ENCODE measurements around the gene CNBD2.
"Not testable (repeated sequence)": the region's sequence is repeated elsewhere in the genome, so short reads cannot be mapped to it uniquely, and the experiment has no call there.

Gene CNBD2

GRCh38 chr20:36015806-36016403 is 47.5 kb downstream of the CNBD2 start:
- Histone ChIP-seq H3K18ac (ENCODE audit: low read length) (no peak overlapping the region), H2BK120ac (ENCODE audit: low read depth, low read length) (no peak overlapping the region), H3K4me3 (ENCODE audit: low read length) (no peak overlapping the region), H3K36me3 (ENCODE audit: control insufficient read depth, insufficient read depth, low read length) (no peaks in the 10 kb centered on the region), H3K79me2 (ENCODE audit: control insufficient read depth, insufficient read depth, low read length) (no peaks in the 10 kb centered on the region), H2BK15ac (replicated peaks; ENCODE audit: low read depth) (no peak overlapping the region), H3K4me1 (ENCODE audit: control insufficient read depth, low read depth, low read length) (peaks cover 2% of the 10 kb centered on the region), H3K9ac (ENCODE audit: low read length) (no peak overlapping the region), H3K79me1 (ENCODE audit: low read length) (no peaks in the 10 kb centered on the region), H3K27ac (ENCODE audit: low read depth, low read length) (no peak overlapping the region), H4K5ac (ENCODE audit: low read length) (no peak overlapping the region), H3K56ac (ENCODE audit: low read length) (no peak overlapping the region), H3K27me3 (ENCODE audit: insufficient read depth, low read length, poor library complexity) (no peaks in the 10 kb centered on the region), H4K8ac (ENCODE audit: low read depth, low read length) (no peak overlapping the region), H3K23ac (ENCODE audit: low read length) (no peak overlapping the region), H3K4ac (ENCODE audit: low read depth, low read length) (no peak overlapping the region), H2BK5ac (ENCODE audit: low read length) (no peak overlapping the region), H3K4me2 (ENCODE audit: low read length) (no peak overlapping the region), H2AK5ac (ENCODE audit: low read length) (no peak overlapping the region)
- WGBS (ENCODE audit: extremely low coverage, insufficient coverage, low lambda C conversion rate) = no CpG with 5 or more reads among the region's 1 CpG
- DNase-seq = no peak

GRCh38 chr20:36017048-36017951 is 48.9 kb downstream of the CNBD2 start:
- H3K23ac ChIP-seq (ENCODE audit: low read length) = no peak overlapping the region
- no peak overlapping the region for H3K4me3 ChIP-seq (ENCODE audit: low read length)
- no peak overlapping the region for H3K18ac ChIP-seq (ENCODE audit: low read length)
- no peak overlapping the region for H4K5ac ChIP-seq (ENCODE audit: low read length)
- no peaks in the 10 kb centered on the region for H3K79me1 ChIP-seq (ENCODE audit: low read length)
- H3K36me3 ChIP-seq (ENCODE audit: control insufficient read depth, insufficient read depth, low read length) = no peaks in the 10 kb centered on the region
- no peak overlapping the region for H2AK5ac ChIP-seq (ENCODE audit: low read length)
- DNase-seq = no peak
- no peak overlapping the region for H3K9ac ChIP-seq (ENCODE audit: low read length)
- H3K4me2 ChIP-seq (ENCODE audit: low read length) = no peak overlapping the region
- no peak overlapping the region for H2BK5ac ChIP-seq (ENCODE audit: low read length)
- no peak overlapping the region for H3K4ac ChIP-seq (ENCODE audit: low read depth, low read length)
- no CpG with 5 or more reads among the region's 11 CpGs for WGBS (ENCODE audit: extremely low coverage, insufficient coverage, low lambda C conversion rate)
- H2BK120ac ChIP-seq (ENCODE audit: low read depth, low read length) = no peak overlapping the region
- H3K27ac ChIP-seq (ENCODE audit: low read depth, low read length) = no peak overlapping the region
- H3K27me3 ChIP-seq (ENCODE audit: insufficient read depth, low read length, poor library complexity) = no peaks in the 10 kb centered on the region
- H3K79me2 ChIP-seq (ENCODE audit: control insufficient read depth, insufficient read depth, low read length) = no peaks in the 10 kb centered on the region
- no peak overlapping the region for H4K8ac ChIP-seq (ENCODE audit: low read depth, low read length)
- H2BK15ac ChIP-seq (replicated peaks; ENCODE audit: low read depth) = no peak overlapping the region
- H3K56ac ChIP-seq (ENCODE audit: low read length) = no peak overlapping the region
- no peaks in the 10 kb centered on the region for H3K4me1 ChIP-seq (ENCODE audit: control insufficient read depth, low read depth, low read length)

DNA sequence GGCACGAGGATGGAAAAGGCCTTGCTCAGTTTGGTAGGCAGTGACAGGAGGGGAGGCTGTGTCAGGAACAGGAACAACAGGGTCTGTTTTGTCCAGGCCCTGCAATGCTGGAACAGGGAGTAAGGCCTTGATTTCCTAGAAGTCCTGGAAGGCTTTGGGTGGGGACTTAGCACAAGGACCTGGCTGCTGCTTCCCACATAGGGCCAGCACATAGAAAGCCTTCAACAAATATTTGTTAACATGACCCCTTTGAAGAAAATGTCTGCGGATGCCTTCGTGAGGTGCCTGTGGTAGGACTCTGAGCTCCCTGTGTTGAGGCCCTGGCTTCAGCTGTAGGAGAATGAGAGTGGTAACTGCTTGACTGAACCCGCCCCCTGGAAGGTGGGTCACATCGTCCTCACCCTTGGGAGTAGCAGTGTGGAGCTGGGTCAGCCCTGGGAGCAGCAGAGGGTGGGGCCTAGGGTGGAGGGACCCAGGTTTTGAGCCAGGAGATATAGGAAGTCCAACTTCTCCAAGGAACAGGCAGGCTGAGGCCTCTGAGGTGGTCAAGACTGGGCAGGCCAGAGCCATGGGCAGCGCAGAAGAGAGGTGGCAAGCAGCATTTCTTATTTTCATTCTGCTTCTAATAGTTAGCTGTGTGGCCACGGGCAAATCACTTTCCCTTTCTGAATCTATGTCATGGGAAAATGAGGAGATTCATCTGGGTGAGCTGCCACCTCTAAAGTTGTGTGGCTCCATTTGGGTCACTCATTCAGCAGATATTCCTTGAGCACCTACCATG is 50.0 kb downstream of the CNBD2 start:
- no peak overlapping the region for H3K27ac ChIP-seq (ENCODE audit: low read depth, low read length)
- no peak overlapping the region for H3K4me2 ChIP-seq (ENCODE audit: low read length)
- H3K79me2 ChIP-seq (ENCODE audit: control insufficient read depth, insufficient read depth, low read length) = no peaks in the 10 kb centered on the region
- H2BK120ac ChIP-seq (ENCODE audit: low read depth, low read length) = no peak overlapping the region
- H2BK15ac ChIP-seq (replicated peaks; ENCODE audit: low read depth) = no peak overlapping the region
- no peak overlapping the region for H3K23ac ChIP-seq (ENCODE audit: low read length)
- no peak overlapping the region for H4K5ac ChIP-seq (ENCODE audit: low read length)
- no peak overlapping the region for H3K56ac ChIP-seq (ENCODE audit: low read length)
- H3K4me3 ChIP-seq (ENCODE audit: low read length) = no peak overlapping the region
- no CpG with 5 or more reads among the region's 7 CpGs for WGBS (ENCODE audit: extremely low coverage, insufficient coverage, low lambda C conversion rate)
- no peak overlapping the region for H3K18ac ChIP-seq (ENCODE audit: low read length)
- no peaks in the 10 kb centered on the region for H3K36me3 ChIP-seq (ENCODE audit: control insufficient read depth, insufficient read depth, low read length)
- no peaks in the 10 kb centered on the region for H3K79me1 ChIP-seq (ENCODE audit: low read length)
- no peak overlapping the region for H3K4ac ChIP-seq (ENCODE audit: low read depth, low read length)
- no peak overlapping the region for H4K8ac ChIP-seq (ENCODE audit: low read depth, low read length)
- no peak overlapping the region for H2AK5ac ChIP-seq (ENCODE audit: low read length)
- no peak for DNase-seq
- no peak overlapping the region for H3K9ac ChIP-seq (ENCODE audit: low read length)
- H2BK5ac ChIP-seq (ENCODE audit: low read length) = no peak overlapping the region
- H3K27me3 ChIP-seq (ENCODE audit: insufficient read depth, low read length, poor library complexity) = no peaks in the 10 kb centered on the region
- H3K4me1 ChIP-seq (ENCODE audit: control insufficient read depth, low read depth, low read length) = no peaks in the 10 kb centered on the region

- not testable (repeated sequence) for H3K27ac ChIP-seq (ENCODE audit: low read depth, low read length); H2AK5ac ChIP-seq (ENCODE audit: low read length); H3K9ac ChIP-seq (ENCODE audit: low read length); H3K79me2 ChIP-seq (ENCODE audit: control insufficient read depth, insufficient read depth, low read length); DNase-seq; H3K27me3 ChIP-seq (ENCODE audit: insufficient read depth, low read length, poor library complexity); H2BK15ac ChIP-seq (replicated peaks; ENCODE audit: low read depth); H3K36me3 ChIP-seq (ENCODE audit: control insufficient read depth, insufficient read depth, low read length); H3K23ac ChIP-seq (ENCODE audit: low read length); H3K56ac ChIP-seq (ENCODE audit: low read length); H3K4me3 ChIP-seq (ENCODE audit: low read length); H3K4me2 ChIP-seq (ENCODE audit: low read length); H2BK120ac ChIP-seq (ENCODE audit: low read depth, low read length); H3K79me1 ChIP-seq (ENCODE audit: low read length); H4K8ac ChIP-seq (ENCODE audit: low read depth, low read length); H4K5ac ChIP-seq (ENCODE audit: low read length); H3K4ac ChIP-seq (ENCODE audit: low read depth, low read length); H3K4me1 ChIP-seq (ENCODE audit: control insufficient read depth, low read depth, low read length); H2BK5ac ChIP-seq (ENCODE audit: low read length); H3K18ac ChIP-seq (ENCODE audit: low read length)
- no CpG with 5 or more reads among the region's 7 CpGs for WGBS (ENCODE audit: extremely low coverage, insufficient coverage, low lambda C conversion rate)
These were observed 57.7 kb downstream of the CNBD2 start for GRCh38 chr20:36026131-36026530.

- no peaks in the 10 kb centered on the region for H3K36me3 ChIP-seq (ENCODE audit: control insufficient read depth, insufficient read depth, low read length)
- no peak overlapping the region for H3K4me3 ChIP-seq (ENCODE audit: low read length)
- H3K79me2 ChIP-seq (ENCODE audit: control insufficient read depth, insufficient read depth, low read length) = no peaks in the 10 kb centered on the region
- H4K5ac ChIP-seq (ENCODE audit: low read length) = no peak overlapping the region
- H3K4me2 ChIP-seq (ENCODE audit: low read length) = no peak overlapping the region
- H4K8ac ChIP-seq (ENCODE audit: low read depth, low read length) = no peak overlapping the region
- H3K4ac ChIP-seq (ENCODE audit: low read depth, low read length) = no peak overlapping the region
- no peak overlapping the region for H2BK5ac ChIP-seq (ENCODE audit: low read length)
- no peak overlapping the region for H3K9ac ChIP-seq (ENCODE audit: low read length)
- no peaks in the 10 kb centered on the region for H3K27me3 ChIP-seq (ENCODE audit: insufficient read depth, low read length, poor library complexity)
- WGBS (ENCODE audit: extremely low coverage, insufficient coverage, low lambda C conversion rate) = no CpG with 5 or more reads among the region's 13 CpGs
- no peak overlapping the region for H3K56ac ChIP-seq (ENCODE audit: low read length)
- no peak overlapping the region for H2BK15ac ChIP-seq (replicated peaks; ENCODE audit: low read depth)
- no peak overlapping the region for H3K23ac ChIP-seq (ENCODE audit: low read length)
- H3K27ac ChIP-seq (ENCODE audit: low read depth, low read length) = no peak overlapping the region
- DNase-seq = no peak
- no peak overlapping the region for H3K18ac ChIP-seq (ENCODE audit: low read length)
- H2AK5ac ChIP-seq (ENCODE audit: low read length) = no peak overlapping the region
- H2BK120ac ChIP-seq (ENCODE audit: low read depth, low read length) = no peak overlapping the region
- H3K4me1 ChIP-seq (ENCODE audit: control insufficient read depth, low read depth, low read length) = no peaks in the 10 kb centered on the region
- no peaks in the 10 kb centered on the region for H3K79me1 ChIP-seq (ENCODE audit: low read length)
These were observed 59.9 kb downstream of the CNBD2 start for GRCh38 chr20:36028106-36028808.
